Nephron (organoid): Measurements from ENCODE around the gene RUSC2.
"Not testable (repeated sequence)": the region's sequence is repeated elsewhere in the genome, so short reads cannot be mapped to it uniquely, and the experiment has no call there.

Experiments used
- H3K27ac Mint-ChIP-seq, 3 experiments: 2 replicates each; pipeline ENCODE4 v1.8.0; 2020; ENCODE audit warnings: mixed read lengths in 3 of 3, mild to moderate bottlenecking in 2 of 3, moderate library complexity in 1 of 3
- H3K27me3 Mint-ChIP-seq: 2 replicates; pipeline ENCODE4 v1.8.0; 2021; ENCODE audit warnings: low read depth, mild to moderate bottlenecking, moderate library complexity, mixed read lengths
- H3K36me3 Mint-ChIP-seq: 2 replicates; pipeline ENCODE4 v1.8.0; 2020; ENCODE audit warnings: low read depth, mixed read lengths
- H3K4me1 Mint-ChIP-seq: 2 replicates; pipeline ENCODE4 v1.8.0; 2020; ENCODE audit warnings: mixed read lengths
- H3K4me3 Mint-ChIP-seq, 3 experiments: 2 replicates each; pipeline ENCODE4 v1.8.0; 2020; ENCODE audit warnings: mild to moderate bottlenecking in 3 of 3, mixed read lengths in 3 of 3, moderate library complexity in 2 of 3
- H3K9me3 Mint-ChIP-seq: 2 replicates; pipeline ENCODE4 v1.8.0; 2020; ENCODE audit warnings: mixed read lengths
- TF ChIP-seq, protein P1 (sequence below), 3 experiments: fragments of 200-600 bp; sonication (generic); IDR thresholded peaks; one replicate each; pipeline ENCODE4 v1.5.0; 2021; ENCODE audit warnings: antibody characterized with exemption in 3 of 3; ENCODE audit not compliant: unreplicated experiment in 3 of 3

The RUSC2 gene

GRCh38 chr9:35464141-35465025 is 25.5 kb upstream of the RUSC2 start:
- Mint-ChIP-seq H3K4me3 (no peak overlapping the region), H3K27ac (peak overlapping the region in 1 of 3 experiments; percentile 9), H3K36me3 (no peaks in the 10 kb centered on the region), H3K9me3 (peaks cover 14% of the 10 kb centered on the region), H3K27me3 (peaks cover 22% of the 10 kb centered on the region), H3K4me1 (no peaks in the 10 kb centered on the region)
- TF ChIP-seq, protein P1, sequence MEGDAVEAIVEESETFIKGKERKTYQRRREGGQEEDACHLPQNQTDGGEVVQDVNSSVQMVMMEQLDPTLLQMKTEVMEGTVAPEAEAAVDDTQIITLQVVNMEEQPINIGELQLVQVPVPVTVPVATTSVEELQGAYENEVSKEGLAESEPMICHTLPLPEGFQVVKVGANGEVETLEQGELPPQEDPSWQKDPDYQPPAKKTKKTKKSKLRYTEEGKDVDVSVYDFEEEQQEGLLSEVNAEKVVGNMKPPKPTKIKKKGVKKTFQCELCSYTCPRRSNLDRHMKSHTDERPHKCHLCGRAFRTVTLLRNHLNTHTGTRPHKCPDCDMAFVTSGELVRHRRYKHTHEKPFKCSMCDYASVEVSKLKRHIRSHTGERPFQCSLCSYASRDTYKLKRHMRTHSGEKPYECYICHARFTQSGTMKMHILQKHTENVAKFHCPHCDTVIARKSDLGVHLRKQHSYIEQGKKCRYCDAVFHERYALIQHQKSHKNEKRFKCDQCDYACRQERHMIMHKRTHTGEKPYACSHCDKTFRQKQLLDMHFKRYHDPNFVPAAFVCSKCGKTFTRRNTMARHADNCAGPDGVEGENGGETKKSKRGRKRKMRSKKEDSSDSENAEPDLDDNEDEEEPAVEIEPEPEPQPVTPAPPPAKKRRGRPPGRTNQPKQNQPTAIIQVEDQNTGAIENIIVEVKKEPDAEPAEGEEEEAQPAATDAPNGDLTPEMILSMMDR (IDR thresholded peaks at IDR 0.05; ENCODE audit: unreplicated experiment in 3 of 3) = no peak

- Mint-ChIP-seq H3K36me3 (no peaks in the 10 kb centered on the region), H3K27me3 (peaks cover 10% of the 10 kb centered on the region), H3K4me3 (no peak overlapping the region), H3K27ac (no peak overlapping the region), H3K4me1 (no peaks in the 10 kb centered on the region), H3K9me3 (no peaks in the 10 kb centered on the region)
- TF ChIP-seq, protein P1 (IDR thresholded peaks at IDR 0.05; ENCODE audit: unreplicated experiment in 3 of 3) = no peak
These were observed 19.6 kb upstream of the RUSC2 start for GRCh38 chr9:35470340-35470739.

GRCh38 chr9:35470894-35471293 is 19.0 kb upstream of the RUSC2 start:
- H3K27ac Mint-ChIP-seq = no peak overlapping the region
- no peaks in the 10 kb centered on the region for H3K9me3 Mint-ChIP-seq
- TF ChIP-seq, protein P1 (IDR thresholded peaks at IDR 0.05; ENCODE audit: unreplicated experiment in 3 of 3) = no peak
- no peak overlapping the region for H3K4me3 Mint-ChIP-seq
- no peaks in the 10 kb centered on the region for H3K36me3 Mint-ChIP-seq
- peaks cover 10% of the 10 kb centered on the region for H3K27me3 Mint-ChIP-seq
- no peaks in the 10 kb centered on the region for H3K4me1 Mint-ChIP-seq

GRCh38 chr9:35476596-35476995 is 13.3 kb upstream of the RUSC2 start:
- peaks cover 7% of the 10 kb centered on the region for H3K27me3 Mint-ChIP-seq
- H3K4me3 Mint-ChIP-seq = no peak overlapping the region
- no peak overlapping the region for H3K27ac Mint-ChIP-seq
- TF ChIP-seq, protein P1 (IDR thresholded peaks at IDR 0.05; ENCODE audit: unreplicated experiment in 3 of 3) = no peak
- no peaks in the 10 kb centered on the region for H3K9me3 Mint-ChIP-seq
- H3K4me1 Mint-ChIP-seq = no peaks in the 10 kb centered on the region
- no peaks in the 10 kb centered on the region for H3K36me3 Mint-ChIP-seq

DNA sequence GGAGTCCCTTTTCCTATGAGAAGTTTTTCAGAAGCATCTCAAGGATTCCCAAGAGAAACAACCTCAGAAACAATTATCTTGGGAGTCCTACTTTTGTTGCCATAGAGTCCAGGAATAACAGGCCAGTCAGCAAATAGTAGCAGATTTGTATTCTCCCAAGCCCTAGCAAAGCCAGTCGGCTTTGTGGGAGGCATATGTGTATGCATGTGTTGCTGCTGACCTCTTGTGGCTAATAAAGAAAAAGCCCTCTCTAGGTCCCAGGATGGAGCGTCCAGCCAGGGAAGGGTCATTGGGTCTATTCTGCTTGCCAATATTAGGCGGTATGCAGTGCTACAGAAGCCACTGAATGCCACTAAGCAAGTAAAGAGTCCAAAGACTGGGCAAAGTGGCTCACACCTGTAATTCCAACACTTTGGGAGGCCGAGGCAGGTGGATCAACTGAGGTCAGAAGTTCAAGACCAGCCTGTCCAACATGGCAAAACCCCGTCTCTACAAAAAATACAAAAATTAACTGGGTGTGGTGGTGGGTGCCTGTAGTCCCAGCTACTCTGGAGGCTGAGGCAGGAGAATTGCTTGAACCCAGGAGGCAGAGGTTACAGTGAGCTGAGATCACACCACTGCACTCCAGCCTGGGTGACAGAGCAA is 12.6 kb upstream of the RUSC2 start:
- H3K27me3 Mint-ChIP-seq, H3K36me3 Mint-ChIP-seq: not testable (repeated sequence)

More for the DNA sequence above, 12.6 kb upstream of the RUSC2 start:
- H3K4me1 Mint-ChIP-seq, H3K9me3 Mint-ChIP-seq, H3K4me3 Mint-ChIP-seq, H3K27ac Mint-ChIP-seq: not testable (repeated sequence)
- TF ChIP-seq, protein P1 (IDR thresholded peaks at IDR 0.05; ENCODE audit: unreplicated experiment in 3 of 3) = peak; percentile 80 to 85 (median 80)
